Fibroblast of peridontal ligament (primary cell): ENCODE data around the gene OXLD1.

Experiments
- DNase-seq: peaks from one replicate; pipeline ENCODE4 v3.0.0-alpha.2; 2010; ENCODE audit errors: extremely low read depth

OXLD1 gene

DNA sequence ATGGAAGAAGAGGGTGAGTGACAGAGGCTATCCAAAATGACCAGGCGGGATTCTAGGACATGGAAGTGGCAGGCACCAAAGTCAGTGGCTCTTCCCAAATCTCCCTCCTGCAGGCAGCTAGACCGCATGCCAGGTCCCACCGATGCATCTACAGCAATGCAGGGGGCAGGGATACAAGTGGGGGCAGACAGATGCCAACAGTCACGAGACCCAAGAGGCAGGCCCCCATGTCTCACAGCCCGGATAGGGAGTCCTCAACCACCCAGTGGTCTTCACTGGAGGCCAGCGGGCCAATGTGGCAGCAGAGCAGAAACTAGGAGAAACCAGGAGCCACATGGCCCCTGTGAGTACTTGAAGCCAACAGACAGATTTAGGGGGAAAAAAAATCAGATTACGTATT is 49.5 kb downstream of the OXLD1 start:
- no peak for DNase-seq

- DNase-seq: no peak
These were observed 50.9 kb downstream of the OXLD1 start for GRCh38 chr17:81615401-81615930.
